HG03095 (cell line): ENCODE measurements around the gene EGLN2.
A peak's percentile ranks its signal among the peaks of the same experiment; 100 is the strongest.
"Not testable (repeated sequence)": the region's sequence is repeated elsewhere in the genome, so short reads cannot be mapped to it uniquely, and the experiment has no call there.

Source experiments
- ATAC-seq: cut with Tn5 transposase; IDR thresholded peaks from one replicate; pipeline ENCODE4 v1.9.1; 2021; ENCODE audit warnings: moderate library complexity; ENCODE audit not compliant: unreplicated experiment

The EGLN2 gene

GRCh38 chr19:40776364-40776763 lies 22.6 kb upstream of the EGLN2 start:
- ATAC-seq = no peak

GRCh38 chr19:40776932-40777644 lies 21.9 kb upstream of the EGLN2 start:
- peak; percentile 53 for ATAC-seq

- ATAC-seq = no peak
These were observed 21.4 kb upstream of the EGLN2 start for GRCh38 chr19:40777645-40777936.

- ATAC-seq = peak; percentile 45
These were observed 20.9 kb upstream of the EGLN2 start, which contains the start of gene RAB4B for GRCh38 chr19:40777937-40778705. TSS of gene RAB4B (plus strand) at chr19:40778247. CDS start at chr19:40778376, 129 bp downstream.

GRCh38 chr19:40778706-40779284 lies 20.2 kb upstream of the EGLN2 start:
- ATAC-seq = no peak

GRCh38 chr19:40780582-40780981 lies 18.4 kb upstream of the EGLN2 start:
- ATAC-seq = no peak

GRCh38 chr19:40781140-40781539 lies 17.9 kb upstream of the EGLN2 start:
- ATAC-seq = no peak

- ATAC-seq = no peak
These were observed 15.3 kb upstream of the EGLN2 start for GRCh38 chr19:40783711-40784110.

GRCh38 chr19:40784146-40784545 lies 14.8 kb upstream of the EGLN2 start:
- not testable (repeated sequence) for ATAC-seq

- no peak for ATAC-seq
These were observed 13.5 kb upstream of the EGLN2 start for GRCh38 chr19:40785526-40785925.

- no peak for ATAC-seq
These were observed 12.6 kb upstream of the EGLN2 start for GRCh38 chr19:40786060-40787037.

- ATAC-seq = no peak
These were observed 7.6 kb upstream of the EGLN2 start for GRCh38 chr19:40791349-40791748.

- no peak for ATAC-seq
These were observed 7.0 kb upstream of the EGLN2 start for GRCh38 chr19:40791996-40792395.

GRCh38 chr19:40797166-40797962 lies 1.6 kb upstream of the EGLN2 start:
- ATAC-seq = no peak

GRCh38 chr19:40797963-40798682 lies 868 bp upstream of the EGLN2 start:
- ATAC-seq = no peak

GRCh38 chr19:40799558-40800338 lies 757 bp downstream of the EGLN2 start:
- no peak for ATAC-seq

- no peak for ATAC-seq
These were observed 1.5 kb downstream of the EGLN2 start for GRCh38 chr19:40800339-40800996.

GRCh38 chr19:40800997-40801377 lies 2.0 kb downstream of the EGLN2 start:
- no peak for ATAC-seq
